Spleen (tissue), 7 donors: ENCODE measurements around the gene ANKEF1.

Experiments
- CTCF ChIP-seq, 11 experiments: fragments of 200-600 bp in 7 of 11; fragments of 450-650 bp in 4 of 11; sonication (generic) in 4 of 11; IDR thresholded peaks in 8 of 11; conservative IDR thresholded peaks in 3 of 11; 1 replicate in 7 of 11; 2 replicates in 4 of 11; pipeline versions ENCODE4 v1.4.0 to v1.8.0; 2016 to 2021; ENCODE audit warnings: antibody characterized with exemption in 11 of 11, inconsistent platforms in 4 of 11, mild to moderate bottlenecking in 1 of 11
- POLR2AphosphoS5 ChIP-seq, 3 donors: sonication (generic); formaldehyde crosslinking; IDR thresholded peaks; one replicate each; pipeline ENCODE4 v1.5.1; 2017; ENCODE audit warnings: antibody characterized with exemption in 3 of 3
- donor health status: DM: no; HTN: no; CAD: no; lungs with moderate emphysema.
- donor health status: DM: no; HTN: no; CAD: no.
- donor health status: DM: no; HTN: no; CAD: no.

- TF ChIP-seq POLR2AphosphoS5 (IDR thresholded peaks at IDR 0.05) (no peak), CTCF (IDR thresholded peaks at IDR 0.05 in 8 of 11, conservative IDR thresholded peaks at IDR 0.05 in 3 of 11) (no peak)
Observed at GRCh38 chr20:10075606-10076005, 40.8 kb downstream of the ANKEF1 start.
